ENCODE measurements around the gene ACAP3.

DNA sequence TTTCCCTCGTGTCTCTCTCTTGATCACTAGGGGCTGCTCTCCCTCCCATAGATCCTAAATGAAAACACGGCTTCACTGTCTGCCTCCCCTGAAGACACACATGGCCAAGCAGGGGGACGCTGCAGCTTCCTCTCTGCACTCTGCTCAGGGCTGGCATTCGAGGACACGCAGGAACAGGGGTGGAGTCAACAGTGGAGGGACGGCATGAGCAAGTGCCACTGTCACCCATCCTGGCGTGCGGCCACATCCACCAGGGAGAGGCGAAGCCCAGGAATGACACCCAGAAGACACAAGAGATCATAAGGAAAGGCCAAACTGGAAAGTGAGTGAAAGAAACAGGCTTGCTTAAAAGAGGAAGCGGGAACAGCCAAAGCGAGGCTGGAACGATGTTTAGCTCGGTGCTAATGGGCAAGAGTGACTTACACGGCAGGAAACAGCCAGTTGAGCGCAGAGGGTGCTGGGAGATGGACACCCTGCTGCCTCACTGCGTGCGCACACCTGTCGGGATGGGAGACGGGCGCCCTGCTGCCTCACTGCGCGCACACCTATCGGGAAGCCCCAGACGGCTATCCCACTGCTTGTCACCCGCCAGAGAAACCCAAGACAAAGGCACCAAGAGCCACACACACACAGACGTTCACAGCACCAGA lies 47.7 kb downstream of the ACAP3 start:
- TF ChIP-seq, protein P1, sequence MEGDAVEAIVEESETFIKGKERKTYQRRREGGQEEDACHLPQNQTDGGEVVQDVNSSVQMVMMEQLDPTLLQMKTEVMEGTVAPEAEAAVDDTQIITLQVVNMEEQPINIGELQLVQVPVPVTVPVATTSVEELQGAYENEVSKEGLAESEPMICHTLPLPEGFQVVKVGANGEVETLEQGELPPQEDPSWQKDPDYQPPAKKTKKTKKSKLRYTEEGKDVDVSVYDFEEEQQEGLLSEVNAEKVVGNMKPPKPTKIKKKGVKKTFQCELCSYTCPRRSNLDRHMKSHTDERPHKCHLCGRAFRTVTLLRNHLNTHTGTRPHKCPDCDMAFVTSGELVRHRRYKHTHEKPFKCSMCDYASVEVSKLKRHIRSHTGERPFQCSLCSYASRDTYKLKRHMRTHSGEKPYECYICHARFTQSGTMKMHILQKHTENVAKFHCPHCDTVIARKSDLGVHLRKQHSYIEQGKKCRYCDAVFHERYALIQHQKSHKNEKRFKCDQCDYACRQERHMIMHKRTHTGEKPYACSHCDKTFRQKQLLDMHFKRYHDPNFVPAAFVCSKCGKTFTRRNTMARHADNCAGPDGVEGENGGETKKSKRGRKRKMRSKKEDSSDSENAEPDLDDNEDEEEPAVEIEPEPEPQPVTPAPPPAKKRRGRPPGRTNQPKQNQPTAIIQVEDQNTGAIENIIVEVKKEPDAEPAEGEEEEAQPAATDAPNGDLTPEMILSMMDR (IDR thresholded peaks at IDR 0.05): no peak
- TF ChIP-seq POLR2A (IDR thresholded peaks at IDR 0.05): no peak

All from tibial nerve (tissue), 3 donors.